Gastrocnemius medialis (tissue), 4 donors: ENCODE results near the gene CFAP70. TPM values are rescaled to one million over a fixed set of nuclear protein-coding genes. Genes with fewer than 3 reads are reported as not detected.

Source experiments
- ATAC-seq, 2 donors: fragments of 150-250 bp; one replicate each; pipeline ENCODE4 v1.9.1; 2016
- DNase-seq, 2 donors: peaks; one replicate each; pipeline ENCODE4 v3.0.0-alpha.2; 2019
- H3K27ac ChIP-seq, 4 donors: fragments of 200-600 bp; sonication (generic); 1 replicate in 1 of 4; 2 replicates in 3 of 4; pipeline ENCODE4 v1.5.1; 2016 to 2018; ENCODE audit warnings: mild to moderate bottlenecking in 2 of 4, moderate library complexity in 1 of 4
- H3K27me3 ChIP-seq, 3 donors: fragments of 200-600 bp; sonication (generic) in 2 of 3; 1 replicate in 1 of 3; 2 replicates in 2 of 3; pipeline versions ENCODE4 v1.5.1 to v1.6.0; 2016 to 2019; ENCODE audit warnings: mild to moderate bottlenecking in 1 of 3, moderate library complexity in 1 of 3
- H3K36me3 ChIP-seq, 2 donors: fragments of 200-600 bp; sonication (generic) in 1 of 2; one replicate each; pipeline ENCODE4 v1.5.1; 2017 to 2018
- H3K4me1 ChIP-seq, 2 donors: fragments of 200-600 bp; sonication (generic) in 1 of 2; one replicate each; pipeline ENCODE4 v1.5.1; 2016 to 2017; ENCODE audit warnings: mild to moderate bottlenecking in 2 of 2
- H3K4me3 ChIP-seq, 4 donors: fragments of 200-600 bp; sonication (generic) in 3 of 4; 1 replicate in 1 of 4; 2 replicates in 3 of 4; pipeline ENCODE4 v1.5.1; 2016 to 2019; ENCODE audit warnings: mild to moderate bottlenecking in 2 of 4
- H3K9me3 ChIP-seq, 3 donors: fragments of 200-600 bp; sonication (generic) in 2 of 3; 1 replicate in 1 of 3; 2 replicates in 2 of 3; pipeline ENCODE4 v1.5.1; 2016 to 2019
- POLR2A ChIP-seq, 2 donors: fragments of 450-650 bp; IDR thresholded peaks; one replicate each; pipeline ENCODE4 v1.6.1; 2017; ENCODE audit warnings: antibody characterized with exemption in 2 of 2, mild to moderate bottlenecking in 2 of 2, moderate library complexity in 2 of 2
- in situ Hi-C, 4 donors: fragments of 200-750 bp; cut with MboI; loops; one replicate each; pipeline versions ENCODE4 v1.15.0 to v1.8.0; 2017; ENCODE audit warnings: low sequenced_read_pairs in 4 of 4
- intact Hi-C: fragments of 100-400 bp; cut with DNase I; formaldehyde crosslinking; loops from one replicate; pipeline ENCODE4 v1.15.1; 2023; ENCODE audit warnings: low total_unique reads
- total RNA-seq, 4 donors: library from RNA; depleted of rRNA; stranded (reverse); fragments of >200 nt; gene quantifications; one replicate each; pipeline versions ENCODE4 v1.1.0 to v1.2.3, GENCODE V29; 2016
- TF ChIP-seq, protein P1 (sequence below), 5 experiments: fragments of 450-650 bp in 3 of 5; fragments of 200-600 bp in 2 of 5; sonication (generic) in 2 of 5; IDR thresholded peaks in 4 of 5; conservative IDR thresholded peaks in 1 of 5; 1 replicate in 4 of 5; 2 replicates in 1 of 5; pipeline ENCODE4 v1.5.1; 2016 to 2019; ENCODE audit warnings: antibody characterized with exemption in 5 of 5, mild to moderate bottlenecking in 3 of 5, moderate library complexity in 3 of 5

Gene CFAP70
- total RNA-seq, 4 donors from 2014 or later = 0.20 to 1.8 (median 1.1) TPM

DNA sequence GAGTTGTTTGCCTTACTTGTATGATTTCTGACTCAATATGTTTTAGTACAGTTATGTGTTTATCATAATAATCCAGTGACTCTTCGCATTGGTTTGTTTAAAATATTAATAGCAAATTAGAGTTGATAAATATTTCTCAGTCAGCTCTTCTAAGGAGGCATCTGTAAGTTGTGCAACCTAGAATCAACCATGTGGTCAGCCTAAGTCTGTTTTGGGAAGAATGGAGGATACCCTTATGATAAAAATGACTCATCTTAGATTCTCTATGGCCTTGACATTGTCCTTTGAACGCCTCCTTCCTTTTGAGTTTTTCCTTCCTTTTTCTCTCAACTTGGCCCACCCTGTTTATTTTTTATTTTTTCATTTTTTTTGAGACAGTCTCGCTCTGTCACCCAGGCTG is 130.4 kb downstream of the CFAP70 start:
- in situ Hi-C loops = no loop called here
- Histone ChIP-seq H3K4me3 (no peak overlapping the region), H3K9me3 (no peaks in the 10 kb centered on the region), H3K27me3 (no peaks in the 10 kb centered on the region), H3K36me3 (no peaks in the 10 kb centered on the region), H3K27ac (peak overlapping the region in 1 of 4 donors; percentile 65), H3K4me1 (peaks cover 10 to 20% of the 10 kb centered on the region in 2 donors)
- ATAC-seq = no peak
- DNase-seq = no peak
- intact Hi-C loops = no loop called here
- no peak for TF ChIP-seq POLR2A (IDR thresholded peaks at IDR 0.05)
- TF ChIP-seq, protein P1, sequence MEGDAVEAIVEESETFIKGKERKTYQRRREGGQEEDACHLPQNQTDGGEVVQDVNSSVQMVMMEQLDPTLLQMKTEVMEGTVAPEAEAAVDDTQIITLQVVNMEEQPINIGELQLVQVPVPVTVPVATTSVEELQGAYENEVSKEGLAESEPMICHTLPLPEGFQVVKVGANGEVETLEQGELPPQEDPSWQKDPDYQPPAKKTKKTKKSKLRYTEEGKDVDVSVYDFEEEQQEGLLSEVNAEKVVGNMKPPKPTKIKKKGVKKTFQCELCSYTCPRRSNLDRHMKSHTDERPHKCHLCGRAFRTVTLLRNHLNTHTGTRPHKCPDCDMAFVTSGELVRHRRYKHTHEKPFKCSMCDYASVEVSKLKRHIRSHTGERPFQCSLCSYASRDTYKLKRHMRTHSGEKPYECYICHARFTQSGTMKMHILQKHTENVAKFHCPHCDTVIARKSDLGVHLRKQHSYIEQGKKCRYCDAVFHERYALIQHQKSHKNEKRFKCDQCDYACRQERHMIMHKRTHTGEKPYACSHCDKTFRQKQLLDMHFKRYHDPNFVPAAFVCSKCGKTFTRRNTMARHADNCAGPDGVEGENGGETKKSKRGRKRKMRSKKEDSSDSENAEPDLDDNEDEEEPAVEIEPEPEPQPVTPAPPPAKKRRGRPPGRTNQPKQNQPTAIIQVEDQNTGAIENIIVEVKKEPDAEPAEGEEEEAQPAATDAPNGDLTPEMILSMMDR (IDR thresholded peaks at IDR 0.05 in 4 of 5, conservative IDR thresholded peaks at IDR 0.05 in 1 of 5) = no peak

DNA sequence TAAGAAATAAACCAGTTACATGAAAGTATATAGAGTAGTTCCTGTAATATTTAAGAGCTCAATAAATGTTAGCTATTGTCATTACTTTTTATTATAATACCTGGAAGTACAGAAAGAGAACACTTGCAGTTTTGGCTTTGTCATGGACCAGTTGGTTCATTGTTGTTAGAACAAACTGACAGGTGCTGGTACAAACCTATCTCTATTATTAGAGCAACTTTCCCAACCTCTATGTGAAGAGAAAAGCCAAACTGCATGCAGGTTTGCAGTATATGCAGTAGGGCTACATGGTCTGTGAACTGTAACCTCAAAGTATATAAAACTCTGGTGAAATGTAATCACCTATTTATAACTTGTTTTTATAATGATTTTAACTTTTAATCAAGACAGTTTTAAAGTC is 132.0 kb downstream of the CFAP70 start:
- intact Hi-C loops (no loop called here), in situ Hi-C loops (no loop called here)
- DNase-seq (no peak), ATAC-seq (peak; percentile 81 to 92)
- peaks cover 10 to 20% of the 10 kb centered on the region in 2 donors for H3K4me1 ChIP-seq
- no peak for TF ChIP-seq POLR2A (IDR thresholded peaks at IDR 0.05)
- TF ChIP-seq, protein P1 (IDR thresholded peaks at IDR 0.05 in 4 of 5, conservative IDR thresholded peaks at IDR 0.05 in 1 of 5) = no peak
- no peaks in the 10 kb centered on the region for H3K27me3 ChIP-seq
- no peaks in the 10 kb centered on the region for H3K36me3 ChIP-seq
- H3K4me3 ChIP-seq = no peak overlapping the region
- H3K9me3 ChIP-seq = no peaks in the 10 kb centered on the region
- peak overlapping the region; percentile 6 to 65 (median 36) for H3K27ac ChIP-seq

DNA sequence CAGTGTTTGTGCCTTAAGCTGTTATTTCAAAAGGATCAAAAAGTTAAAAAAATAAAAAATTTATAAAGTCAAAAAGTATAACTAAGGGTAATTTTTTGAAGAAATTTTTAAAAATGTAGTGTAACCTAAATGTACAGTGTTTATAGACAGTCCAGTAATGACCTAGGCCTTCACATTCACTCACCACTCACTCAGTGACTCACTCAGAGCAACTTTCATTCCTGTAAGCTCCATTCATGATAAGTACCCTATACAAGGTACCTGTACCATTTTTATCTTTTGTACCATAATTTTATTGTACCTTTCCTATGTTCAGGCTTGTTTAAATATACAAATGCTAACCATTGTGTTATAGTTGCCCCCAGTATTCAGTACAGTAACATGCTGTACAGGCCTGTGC is 133.1 kb downstream of the CFAP70 start:
- ATAC-seq (no peak), DNase-seq (no peak)
- no peaks in the 10 kb centered on the region for H3K9me3 ChIP-seq
- H3K4me3 ChIP-seq = no peak overlapping the region
- H3K4me1 ChIP-seq = peaks cover 10 to 20% of the 10 kb centered on the region in 2 donors
- intact Hi-C loops (no loop called here), in situ Hi-C loops (no loop called here)
- no peak overlapping the region for H3K27ac ChIP-seq
- TF ChIP-seq POLR2A (IDR thresholded peaks at IDR 0.05) = no peak
- TF ChIP-seq, protein P1 (IDR thresholded peaks at IDR 0.05 in 4 of 5, conservative IDR thresholded peaks at IDR 0.05 in 1 of 5) = no peak
- H3K27me3 ChIP-seq = no peaks in the 10 kb centered on the region
- no peaks in the 10 kb centered on the region for H3K36me3 ChIP-seq

DNA sequence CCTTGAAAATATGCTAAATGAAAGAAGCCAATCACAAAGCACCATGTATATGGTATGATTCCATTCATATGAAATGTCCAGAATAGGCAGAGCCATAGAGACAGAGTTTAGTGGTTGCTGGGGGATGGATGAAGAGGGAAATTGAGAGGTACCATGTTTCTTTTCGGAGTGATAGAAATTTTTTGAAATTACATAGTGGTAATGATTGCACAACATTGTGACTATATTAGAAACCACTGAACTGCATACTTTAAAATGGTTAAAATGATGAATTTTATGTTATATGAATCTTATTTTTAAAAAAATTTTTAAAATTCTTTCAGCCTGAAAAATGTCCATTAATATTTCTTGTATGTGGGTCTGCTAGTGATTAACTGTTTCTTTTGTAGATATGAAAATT is 137.7 kb downstream of the CFAP70 start:
- ATAC-seq (no peak), DNase-seq (no peak)
- Histone ChIP-seq H3K36me3 (peaks cover 0 to 13% of the 10 kb centered on the region in 2 donors), H3K4me3 (no peak overlapping the region), H3K27me3 (no peaks in the 10 kb centered on the region), H3K4me1 (no peaks in the 10 kb centered on the region), H3K27ac (no peak overlapping the region), H3K9me3 (no peaks in the 10 kb centered on the region)
- no peak for TF ChIP-seq POLR2A (IDR thresholded peaks at IDR 0.05)
- TF ChIP-seq, protein P1 (IDR thresholded peaks at IDR 0.05 in 4 of 5, conservative IDR thresholded peaks at IDR 0.05 in 1 of 5) = no peak
- intact Hi-C loops = no loop called here
- in situ Hi-C loops = no loop called here

DNA sequence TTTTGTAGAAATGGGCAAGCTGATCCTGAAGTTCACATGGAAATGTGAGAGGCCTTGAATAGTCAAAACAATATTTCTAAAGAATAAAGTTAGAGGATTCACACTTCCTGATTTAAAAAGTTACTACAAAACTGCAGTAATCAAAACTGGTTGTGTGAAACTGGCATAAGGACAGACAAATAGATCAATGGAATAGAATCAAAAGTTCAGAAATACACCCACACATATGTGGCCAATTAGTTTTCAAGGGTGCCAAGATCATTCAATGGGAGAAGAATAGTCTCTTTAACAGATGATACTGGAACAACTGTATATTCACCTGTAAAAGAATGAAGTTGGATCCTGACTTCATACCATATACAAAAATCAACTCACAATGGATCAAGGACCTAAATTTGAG is 139.3 kb downstream of the CFAP70 start:
- intact Hi-C loops = no loop called here

More for the DNA sequence above, 139.3 kb downstream of the CFAP70 start:
- ATAC-seq (no peak), DNase-seq (no peak)
- H3K27ac ChIP-seq = no peak overlapping the region
- no peak for TF ChIP-seq POLR2A (IDR thresholded peaks at IDR 0.05)
- peaks cover 0 to 13% of the 10 kb centered on the region in 2 donors for H3K36me3 ChIP-seq
- no peak overlapping the region for H3K4me3 ChIP-seq
- no peaks in the 10 kb centered on the region for H3K9me3 ChIP-seq
- no peaks in the 10 kb centered on the region for H3K4me1 ChIP-seq
- in situ Hi-C loops = no loop called here
- H3K27me3 ChIP-seq = no peaks in the 10 kb centered on the region
